B cell (primary cell): ENCODE measurements around the gene MGAT5. TPM values are rescaled to one million over a fixed set of nuclear protein-coding genes. Genes with fewer than 3 reads are reported as not detected.
A peak's percentile ranks its signal among the peaks of the same experiment; 100 is the strongest.

Experiments used
- ATAC-seq: fragments of 200-7000 bp; cut with Tn5 transposase; one replicate; pipeline ENCODE4 v1.10.0; 2021; ENCODE audit warnings: low read depth, mild to moderate bottlenecking, moderate number of reproducible peaks, moderate library complexity
- CTCF ChIA-PET: fragments of 350-600 bp; sonication (Branson Sonifier 250); formaldehyde crosslinking; loops from one replicate; lab custom pipeline; 2021; ENCODE audit warnings: antibody characterized with exemption, inconsistent platforms; lab: Charles Lee
- POLR2A ChIA-PET: fragments of 350-600 bp; sonication (Branson Sonifier 250); formaldehyde crosslinking; loops from one replicate; lab custom pipeline; 2021; ENCODE audit warnings: antibody characterized with exemption; lab: Charles Lee
- DNase-seq: peaks from one replicate; pipeline ENCODE4 v3.0.0; 2013
- H2AFZ ChIP-seq: 2 replicates; pipeline ENCODE4 v1.6.1; 2012; ENCODE audit warnings: mild to moderate bottlenecking, low read depth, low read length; ENCODE audit not compliant: insufficient read depth, poor library complexity, severe bottlenecking
- H3K27ac ChIP-seq, 2 donors: 1 replicate in 1 of 2; 2 replicates in 1 of 2; pipeline ENCODE4 v1.5.1; 2012 to 2013; ENCODE audit warnings: low read length in 2 of 2, mild to moderate bottlenecking in 2 of 2, moderate library complexity in 1 of 2
- H3K27me3 ChIP-seq, 4 experiments: fragments of 200-600 bp in 1 of 4; sonication (generic) in 1 of 4; replicated peaks in 1 of 4; 1 replicate in 2 of 4; 2 replicates in 2 of 4; pipeline versions ENCODE4 v1.6.1 to v1.7.0; 2013 to 2016; ENCODE audit warnings: low read length in 3 of 4, mild to moderate bottlenecking in 2 of 4, mixed read lengths in 1 of 4, moderate library complexity in 1 of 4; ENCODE audit not compliant: insufficient read depth in 4 of 4, control insufficient read depth in 3 of 4; ENCODE audit errors: control extremely low read depth in 1 of 4
- H3K36me3 ChIP-seq, 2 experiments: replicated peaks in 1 of 2; 1 replicate in 1 of 2; 2 replicates in 1 of 2; pipeline versions ENCODE4 v1.6.1 to v1.7.1; 2013; ENCODE audit warnings: low read length in 1 of 2; ENCODE audit not compliant: insufficient read depth in 2 of 2, control insufficient read depth in 1 of 2; ENCODE audit errors: control extremely low read depth in 1 of 2, extremely low read depth in 1 of 2
- H3K4me1 ChIP-seq, 2 donors: fragments of 200-600 bp in 1 of 2; sonication (generic) in 1 of 2; 1 replicate in 1 of 2; 2 replicates in 1 of 2; pipeline versions ENCODE4 v1.5.1 to v1.6.1; 2013 to 2017; ENCODE audit warnings: low read length in 2 of 2; ENCODE audit not compliant: control insufficient read depth in 2 of 2, insufficient read depth in 2 of 2
- H3K4me2 ChIP-seq: replicated peaks from 2 replicates; pipeline ENCODE3; 2012; ENCODE audit warnings: mild to moderate bottlenecking, low read depth, low read length; ENCODE audit not compliant: poor library complexity, severe bottlenecking
- H3K4me3 ChIP-seq, 5 experiments: fragments of 200-600 bp in 1 of 5; sonication (generic) in 1 of 5; 1 replicate in 3 of 5; 2 replicates in 2 of 5; pipeline versions ENCODE4 v1.5.1 to v1.7.0; 2011 to 2016; ENCODE audit warnings: low read length in 4 of 5, mild to moderate bottlenecking in 4 of 5, low read depth in 2 of 5, control low read depth in 1 of 5, moderate library complexity in 1 of 5; ENCODE audit not compliant: insufficient read depth in 1 of 5; ENCODE audit errors: control extremely low read depth in 1 of 5, extremely low read depth in 1 of 5
- H3K79me2 ChIP-seq: fragments of 200-600 bp; sonication (generic); one replicate; pipeline ENCODE4 v1.6.0; 2016; ENCODE audit warnings: low read length; ENCODE audit not compliant: control insufficient read depth, insufficient read depth
- H3K9ac ChIP-seq: fragments of 200-600 bp; sonication (generic); 2 replicates; pipeline ENCODE4 v1.6.1; 2017; ENCODE audit warnings: mild to moderate bottlenecking, low read length, moderate library complexity
- H3K9me3 ChIP-seq, 3 donors: one replicate each; pipeline versions ENCODE4 v1.6.1 to v1.7.1; 2013; ENCODE audit warnings: low read length in 2 of 3; ENCODE audit not compliant: control insufficient read depth in 2 of 3, insufficient read depth in 1 of 3; ENCODE audit errors: control extremely low read depth in 1 of 3
- H4K20me1 ChIP-seq: 2 replicates; pipeline ENCODE4 v1.6.0; 2012; ENCODE audit warnings: mild to moderate bottlenecking, low read length; ENCODE audit not compliant: insufficient read depth, control insufficient read depth, poor library complexity, severe bottlenecking
- H3K27ac Mint-ChIP-seq: one replicate; pipeline ENCODE4 v1.8.0; 2021; ENCODE audit warnings: mixed read lengths
- H3K27me3 Mint-ChIP-seq: one replicate; pipeline ENCODE4 v1.8.0; 2021; ENCODE audit warnings: mixed read lengths
- H3K4me1 Mint-ChIP-seq: one replicate; pipeline ENCODE4 v1.8.0; 2021; ENCODE audit warnings: mixed read lengths
- H3K4me3 Mint-ChIP-seq: one replicate; pipeline ENCODE4 v1.8.0; 2021; ENCODE audit warnings: mixed read lengths
- H3K9me3 Mint-ChIP-seq: one replicate; pipeline ENCODE4 v1.8.0; 2022; ENCODE audit warnings: mixed read lengths; ENCODE audit not compliant: insufficient read depth
- EZH2 ChIP-seq: IDR thresholded peaks from 2 replicates; pipeline ENCODE4 v1.6.1; 2012; ENCODE audit warnings: borderline replicate concordance, low read depth, mild to moderate bottlenecking, moderate library complexity, low read length; ENCODE audit not compliant: insufficient read depth, poor library complexity, severe bottlenecking
- WGBS: methylation state at CpG from one replicate; pipeline ENCODE4 v1.1.5; 2013; ENCODE audit warnings: missing lambda C conversion rate; ENCODE audit not compliant: insufficient coverage; 5-methylcytosine and 5-hydroxymethylcytosine counted together
- intact Hi-C: fragments of 100-400 bp; cut with micrococcal nuclease; formaldehyde crosslinking; loops from one replicate; pipeline ENCODE4 v1.10.0; 2022
- polyA plus RNA-seq: library from polyadenylated mRNA; depleted of rRNA; stranded (reverse); fragments of >200 nt; gene quantifications from 2 replicates; pipeline ENCODE4 v1.2.3, GENCODE V29; 2012
- total RNA-seq, 2 donors: library from RNA; stranded (reverse); fragments of 120-200 nt in 1 of 2; gene quantifications; 1 replicate in 1 of 2; 2 replicates in 1 of 2; pipeline versions ENCODE4 v1.2.3 to v1.2.4, GENCODE V29; 2013 to 2022
- TF ChIP-seq, protein P1 (sequence below): fragments of 200-600 bp; IDR thresholded peaks from one replicate; pipeline ENCODE4 v1.8.0; 2022; ENCODE audit warnings: antibody characterized with exemption, mild to moderate bottlenecking

MGAT5 gene
- total and polyA plus RNA-seq, 2 donors (not counting 1 experiment from before 2014, with no cell fraction given): 27.2 to 184 TPM

DNA sequence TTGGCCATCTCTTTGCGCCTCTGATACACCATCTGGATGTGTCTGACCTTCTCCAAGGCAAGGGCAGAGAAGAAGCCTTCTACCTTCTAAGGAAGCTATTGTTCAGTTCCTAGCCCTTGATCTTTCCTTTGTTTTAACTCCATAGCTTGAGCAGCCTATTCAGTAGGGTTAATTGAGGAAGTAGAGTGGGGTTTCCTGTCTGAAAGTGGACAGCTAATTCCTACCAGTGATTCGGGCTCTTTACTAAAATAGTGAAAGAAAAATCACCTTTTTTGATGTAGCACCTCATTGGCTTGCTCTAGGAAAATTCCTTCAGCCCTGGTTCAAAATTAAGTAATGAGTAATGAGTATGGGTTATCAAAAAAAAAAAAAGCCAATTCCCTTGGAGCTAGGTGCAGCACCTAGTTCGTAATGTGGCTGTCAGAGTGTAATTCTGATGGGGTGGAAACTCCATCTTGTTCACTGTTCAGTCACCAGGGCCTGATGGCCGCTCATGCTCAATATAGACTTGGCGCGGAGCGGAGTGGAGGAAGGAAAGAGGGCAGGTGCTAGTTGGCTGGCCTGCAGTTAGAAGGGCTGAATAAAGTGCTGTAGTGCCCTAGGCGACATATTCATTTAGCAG is 2.9 kb upstream of the MGAT5 start:
- ATAC-seq: no peak
- Histone ChIP-seq H4K20me1 (no peaks in the 10 kb centered on the region), H3K9ac (peak overlapping the region; percentile 22), H3K36me3 (peaks cover 0 to 12% of the 10 kb centered on the region in 2 experiments), H3K4me1 (peaks cover 94 to 95% of the 10 kb centered on the region in 2 donors), H3K4me3 (peak overlapping the region in 1 of 5 experiments; percentile 13), H3K79me2 (peaks cover 100% of the 10 kb centered on the region), H3K4me2 (peak overlapping the region; percentile 81), H3K27me3 (no peaks in the 10 kb centered on the region), H3K27ac (peak overlapping the region; percentile 83 to 87), H3K9me3 (no peaks in the 10 kb centered on the region), H2AFZ (no peak overlapping the region)
- intact Hi-C loops: loop anchor here (5.0 kb wide), 3 partner anchors 34 to 299 kb away; no protein-coding TSS in a partner anchor
- TF ChIP-seq, protein P1, sequence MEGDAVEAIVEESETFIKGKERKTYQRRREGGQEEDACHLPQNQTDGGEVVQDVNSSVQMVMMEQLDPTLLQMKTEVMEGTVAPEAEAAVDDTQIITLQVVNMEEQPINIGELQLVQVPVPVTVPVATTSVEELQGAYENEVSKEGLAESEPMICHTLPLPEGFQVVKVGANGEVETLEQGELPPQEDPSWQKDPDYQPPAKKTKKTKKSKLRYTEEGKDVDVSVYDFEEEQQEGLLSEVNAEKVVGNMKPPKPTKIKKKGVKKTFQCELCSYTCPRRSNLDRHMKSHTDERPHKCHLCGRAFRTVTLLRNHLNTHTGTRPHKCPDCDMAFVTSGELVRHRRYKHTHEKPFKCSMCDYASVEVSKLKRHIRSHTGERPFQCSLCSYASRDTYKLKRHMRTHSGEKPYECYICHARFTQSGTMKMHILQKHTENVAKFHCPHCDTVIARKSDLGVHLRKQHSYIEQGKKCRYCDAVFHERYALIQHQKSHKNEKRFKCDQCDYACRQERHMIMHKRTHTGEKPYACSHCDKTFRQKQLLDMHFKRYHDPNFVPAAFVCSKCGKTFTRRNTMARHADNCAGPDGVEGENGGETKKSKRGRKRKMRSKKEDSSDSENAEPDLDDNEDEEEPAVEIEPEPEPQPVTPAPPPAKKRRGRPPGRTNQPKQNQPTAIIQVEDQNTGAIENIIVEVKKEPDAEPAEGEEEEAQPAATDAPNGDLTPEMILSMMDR: no peak
- TF ChIP-seq EZH2: no peak
- POLR2A ChIA-PET: interaction anchor here (0.8 to 1.2 kb wide), 6 partner anchors 9 to 25 kb away, joined by 3 to 5 read pairs (median 4); no protein-coding TSS in a partner anchor
- no peaks in the 10 kb centered on the region for H3K27me3 Mint-ChIP-seq
- peak; percentile 45 for DNase-seq
- CTCF ChIA-PET: interaction anchor here (0.7 to 4.9 kb wide), 14 partner anchors 11 to 366 kb away, joined by 3 to 41 read pairs (median 5); no protein-coding TSS in a partner anchor
- WGBS: 71% methylated on average over 4 of the region's 8 CpGs
- H3K4me1 Mint-ChIP-seq: peaks cover 91% of the 10 kb centered on the region
- H3K27ac Mint-ChIP-seq: peak overlapping the region; percentile 79
- H3K4me3 Mint-ChIP-seq: peak overlapping the region; percentile 58
- H3K9me3 Mint-ChIP-seq: no peaks in the 10 kb centered on the region
